Common myeloid progenitor, CD34-positive (primary cell): ENCODE results near the gene ID2.

Experiments
- CTCF ChIA-PET: fragments of 350-600 bp; sonication (Branson Sonifier 250); formaldehyde crosslinking; loops from one replicate; lab custom pipeline; 2021; ENCODE audit warnings: antibody characterized with exemption; lab: Charles Lee
- POLR2A ChIA-PET: fragments of 350-600 bp; sonication (Branson Sonifier 250); formaldehyde crosslinking; loops from one replicate; lab custom pipeline; 2021; ENCODE audit warnings: antibody characterized with exemption; lab: Charles Lee
- DNase-seq, 3 donors: peaks; one replicate each; pipeline versions ENCODE4 v3.0.0 to v3.0.0-alpha.2; 2013
- H3K27ac ChIP-seq, 2 experiments: 1 replicate in 1 of 2; 2 replicates in 1 of 2; pipeline ENCODE4 v1.7.0; 2013; ENCODE audit warnings: inconsistent platforms in 2 of 2, low read length in 2 of 2, mild to moderate bottlenecking in 2 of 2, low read depth in 1 of 2, moderate library complexity in 1 of 2; ENCODE audit not compliant: severe bottlenecking in 2 of 2, insufficient read depth in 1 of 2, poor library complexity in 1 of 2
- H3K27me3 ChIP-seq, 5 experiments: replicated peaks in 2 of 5; 1 replicate in 3 of 5; 2 replicates in 2 of 5; pipeline versions ENCODE4 v1.6.1 to v1.7.0; 2013; ENCODE audit warnings: low read length in 4 of 5, mild to moderate bottlenecking in 2 of 5, moderate library complexity in 2 of 5, inconsistent platforms in 1 of 5; ENCODE audit not compliant: insufficient read depth in 5 of 5, control insufficient read depth in 4 of 5
- H3K36me3 ChIP-seq, 4 experiments: 1 replicate in 2 of 4; 2 replicates in 2 of 4; pipeline versions ENCODE4 v1.6.1 to v1.7.0; 2013; ENCODE audit warnings: low read length in 3 of 4, control low read depth in 1 of 4, mild to moderate bottlenecking in 1 of 4; ENCODE audit not compliant: control insufficient read depth in 4 of 4, insufficient read depth in 4 of 4
- H3K4me1 ChIP-seq, 4 experiments: 1 replicate in 3 of 4; 2 replicates in 1 of 4; pipeline versions ENCODE4 v1.6.1 to v1.7.1; 2013; ENCODE audit warnings: low read length in 3 of 4, mild to moderate bottlenecking in 3 of 4, control low read depth in 1 of 4, inconsistent platforms in 1 of 4, moderate library complexity in 1 of 4; ENCODE audit not compliant: control insufficient read depth in 4 of 4, insufficient read depth in 4 of 4; ENCODE audit errors: control extremely low read depth in 1 of 4
- H3K4me3 ChIP-seq, 7 experiments: 1 replicate in 4 of 7; 2 replicates in 3 of 7; pipeline versions ENCODE4 v1.5.1 to v1.7.0; 2013; ENCODE audit warnings: mild to moderate bottlenecking in 7 of 7, low read length in 6 of 7, moderate library complexity in 6 of 7, inconsistent platforms in 2 of 7, low read depth in 2 of 7, control low read depth in 1 of 7; ENCODE audit not compliant: insufficient read depth in 4 of 7, control insufficient read depth in 1 of 7; ENCODE audit errors: extremely low read depth in 1 of 7
- H3K9me3 ChIP-seq, 5 experiments: 1 replicate in 4 of 5; 2 replicates in 1 of 5; pipeline versions ENCODE4 v1.6.1 to v1.7.1; 2013; ENCODE audit warnings: low read length in 4 of 5, mild to moderate bottlenecking in 2 of 5, inconsistent platforms in 1 of 5, low read depth in 1 of 5, moderate library complexity in 1 of 5; ENCODE audit not compliant: control insufficient read depth in 4 of 5, insufficient read depth in 2 of 5; ENCODE audit errors: control extremely low read depth in 1 of 5
- WGBS: methylation state at CpG from one replicate; pipeline ENCODE4 v1.1.5; 2013; ENCODE audit not compliant: insufficient coverage; 5-methylcytosine and 5-hydroxymethylcytosine counted together

The ID2 gene

GRCh38 chr2:8675543-8675942, 6.3 kb upstream of the ID2 start:
- POLR2A ChIA-PET, result no interaction called here
- CTCF ChIA-PET, result no interaction called here

GRCh38 chr2:8676191-8676920, 5.5 kb upstream of the ID2 start:
- H3K27me3 ChIP-seq, result peaks cover 3 to 30% (median 14%) of the 10 kb centered on the region in 5 experiments
- peaks cover 5 to 43% (median 41%) of the 10 kb centered on the region in 4 experiments for H3K4me1 ChIP-seq
- ChIA-PET CTCF (interaction anchor here (1.0 to 1.6 kb wide), 5 partner anchors 10 to 132 kb away, joined by 3 to 7 read pairs (median 4); no protein-coding TSS in a partner anchor), POLR2A (interaction anchor here (1.3 to 4.2 kb wide), 5 partner anchors 13 to 132 kb away, joined by 4 to 56 read pairs (median 14); no protein-coding TSS in a partner anchor)
- H3K9me3 ChIP-seq, result peaks cover 3 to 33% (median 20%) of the 10 kb centered on the region in 5 experiments
- no peak overlapping the region for H3K27ac ChIP-seq
- no peaks in the 10 kb centered on the region for H3K36me3 ChIP-seq
- WGBS, result 25% methylated on average over 47 of the region's 51 CpGs
- DNase-seq, result peak in 2 of 3 donors; percentile 40 to 59
- peak overlapping the region in 5 of 7 experiments; percentile 27 to 73 (median 50) for H3K4me3 ChIP-seq

More at GRCh38 chr2:8675543-8675942, 6.3 kb upstream of the ID2 start:
- H3K36me3 ChIP-seq, result no peaks in the 10 kb centered on the region
- peaks cover 3 to 30% (median 14%) of the 10 kb centered on the region in 5 experiments for H3K27me3 ChIP-seq
- H3K9me3 ChIP-seq, result peaks cover 3 to 33% (median 20%) of the 10 kb centered on the region in 5 experiments
- peaks cover under 1 to 36% (median 34%) of the 10 kb centered on the region in 4 experiments for H3K4me1 ChIP-seq
- H3K27ac ChIP-seq, result no peak overlapping the region
- H3K4me3 ChIP-seq, result no peak overlapping the region
- WGBS, result 96% methylated on average over 5 of the region's 5 CpGs
- no peak for DNase-seq

- ChIA-PET POLR2A (interaction anchor here (1.1 to 4.2 kb wide), 7 partner anchors 13 to 133 kb away, joined by 3 to 56 read pairs (median 4); no protein-coding TSS in a partner anchor), CTCF (interaction anchor here (0.8 to 3.6 kb wide), 10 partner anchors 11 to 375 kb away, joined by 3 to 14 read pairs (median 4); no protein-coding TSS in a partner anchor)
- WGBS, result 10% methylated on average over 23 of the region's 35 CpGs
- H3K4me3 ChIP-seq, result peak overlapping the region in 5 of 7 experiments; percentile 1 to 73 (median 50)
- no peak for DNase-seq
- H3K27ac ChIP-seq, result peak overlapping the region in 1 of 2 experiments; percentile 75
- H3K36me3 ChIP-seq, result no peaks in the 10 kb centered on the region
- peaks cover 5 to 45% (median 43%) of the 10 kb centered on the region in 4 experiments for H3K4me1 ChIP-seq
- H3K9me3 ChIP-seq, result peaks cover 3 to 33% (median 20%) of the 10 kb centered on the region in 5 experiments
- H3K27me3 ChIP-seq, result peaks cover 3 to 30% (median 14%) of the 10 kb centered on the region in 5 experiments
Measured at GRCh38 chr2:8676921-8677645, 4.8 kb upstream of the ID2 start.

- Histone ChIP-seq H3K9me3 (peaks cover 3 to 32% (median 19%) of the 10 kb centered on the region in 5 experiments), H3K36me3 (no peaks in the 10 kb centered on the region), H3K27ac (peak overlapping the region in 1 of 2 experiments; percentile 75), H3K4me1 (peaks cover 5 to 54% (median 47%) of the 10 kb centered on the region in 4 experiments), H3K27me3 (peaks cover 3 to 30% (median 14%) of the 10 kb centered on the region in 5 experiments), H3K4me3 (peak overlapping the region; percentile 4 to 73 (median 42))
- WGBS, result 0% methylated on average over 34 of the region's 41 CpGs
- ChIA-PET POLR2A (interaction anchor here (0.7 to 4.2 kb wide), 13 partner anchors 14 to 152 kb away, joined by 3 to 56 read pairs (median 4); no protein-coding TSS in a partner anchor), CTCF (interaction anchor here (0.8 to 3.6 kb wide), 9 partner anchors 10 to 376 kb away, joined by 3 to 14 read pairs (median 4); no protein-coding TSS in a partner anchor)
- DNase-seq, result peak; percentile 66 to 88 (median 75)
Measured at GRCh38 chr2:8677646-8678592, 3.9 kb upstream of the ID2 start.

- POLR2A ChIA-PET, result interaction anchor here (0.6 to 4.2 kb wide), 11 partner anchors 15 to 153 kb away, joined by 3 to 56 read pairs (median 4); no protein-coding TSS in a partner anchor
- under 1% methylated on average over 70 of the region's 91 CpGs for WGBS
- no peaks in the 10 kb centered on the region for H3K36me3 ChIP-seq
- CTCF ChIA-PET, result interaction anchor here (0.7 to 3.6 kb wide), 11 partner anchors 13 to 204 kb away, joined by 3 to 14 read pairs (median 4); no protein-coding TSS in a partner anchor
- H3K4me3 ChIP-seq, result peak overlapping the region in 6 of 7 experiments; percentile 15 to 72 (median 54)
- peaks cover 3 to 30% (median 14%) of the 10 kb centered on the region in 5 experiments for H3K27me3 ChIP-seq
- DNase-seq, result peak; percentile 89 to 97 (median 91)
- H3K4me1 ChIP-seq, result peaks cover 5 to 60% (median 54%) of the 10 kb centered on the region in 4 experiments
- H3K27ac ChIP-seq, result peak overlapping the region in 1 of 2 experiments; percentile 64
- H3K9me3 ChIP-seq, result peaks cover 2 to 24% (median 13%) of the 10 kb centered on the region in 5 experiments
Measured at GRCh38 chr2:8678731-8679566, 2.9 kb upstream of the ID2 start.
